Measurements from ENCODE around the gene SLC24A1.
A peak's percentile ranks its signal among the peaks of the same experiment; 100 is the strongest.

Gene SLC24A1

GRCh38 chr15:65619626-65620290 lies 2.0 kb upstream of the SLC24A1 start:
- no peak for DNase-seq

GRCh38 chr15:65620833-65621232 lies 905 bp upstream of the SLC24A1 start:
- no peak for DNase-seq

- no peak for DNase-seq
Measured at GRCh38 chr15:65623103-65623502, 1.4 kb downstream of the SLC24A1 start.

- DNase-seq: no peak
Measured at GRCh38 chr15:65626856-65627255, 5.1 kb downstream of the SLC24A1 start.

- DNase-seq: no peak
Measured at GRCh38 chr15:65629548-65629947, 7.8 kb downstream of the SLC24A1 start.

GRCh38 chr15:65630760-65631159 lies 9.0 kb downstream of the SLC24A1 start:
- DNase-seq: no peak

- DNase-seq: no peak
Measured at GRCh38 chr15:65631503-65631902, 9.8 kb downstream of the SLC24A1 start.

- DNase-seq: no peak
Measured at GRCh38 chr15:65632780-65633375, 11.1 kb downstream of the SLC24A1 start.

- no peak for DNase-seq
Measured at GRCh38 chr15:65633752-65634151, 12.0 kb downstream of the SLC24A1 start.

GRCh38 chr15:65634356-65634755 lies 12.6 kb downstream of the SLC24A1 start:
- DNase-seq: no peak

- no peak for DNase-seq
Measured at GRCh38 chr15:65638109-65638508, 16.4 kb downstream of the SLC24A1 start.

- DNase-seq: peak; percentile 44 to 78
Measured at GRCh38 chr15:65638681-65639089, 16.9 kb downstream of the SLC24A1 start.

GRCh38 chr15:65639509-65639908 lies 17.8 kb downstream of the SLC24A1 start:
- no peak for DNase-seq

GRCh38 chr15:65641768-65642475 lies 20.2 kb downstream of the SLC24A1 start:
- DNase-seq: no peak

- peak in 1 of 2 experiments; percentile 33 for DNase-seq
Measured at GRCh38 chr15:65642594-65642993, 20.9 kb downstream of the SLC24A1 start.

- no peak for DNase-seq
Measured at GRCh38 chr15:65644282-65644681, 22.5 kb downstream of the SLC24A1 start.

GRCh38 chr15:65645392-65645791 lies 23.7 kb downstream of the SLC24A1 start:
- DNase-seq: no peak

GRCh38 chr15:65646486-65646885 lies 24.7 kb downstream of the SLC24A1 start:
- DNase-seq: no peak

- DNase-seq: no peak
Measured at GRCh38 chr15:65650312-65651041, 28.7 kb downstream of the SLC24A1 start.

GRCh38 chr15:65651042-65651322 lies 29.2 kb downstream of the SLC24A1 start:
- no peak for DNase-seq

GRCh38 chr15:65651831-65652749 lies 30.4 kb downstream of the SLC24A1 start:
- DNase-seq: no peak

- peak in 1 of 2 experiments; percentile 41 for DNase-seq
Measured at GRCh38 chr15:65653341-65653740, 31.6 kb downstream of the SLC24A1 start.
